ENCODE measurements around the gene BCL6.

DNA sequence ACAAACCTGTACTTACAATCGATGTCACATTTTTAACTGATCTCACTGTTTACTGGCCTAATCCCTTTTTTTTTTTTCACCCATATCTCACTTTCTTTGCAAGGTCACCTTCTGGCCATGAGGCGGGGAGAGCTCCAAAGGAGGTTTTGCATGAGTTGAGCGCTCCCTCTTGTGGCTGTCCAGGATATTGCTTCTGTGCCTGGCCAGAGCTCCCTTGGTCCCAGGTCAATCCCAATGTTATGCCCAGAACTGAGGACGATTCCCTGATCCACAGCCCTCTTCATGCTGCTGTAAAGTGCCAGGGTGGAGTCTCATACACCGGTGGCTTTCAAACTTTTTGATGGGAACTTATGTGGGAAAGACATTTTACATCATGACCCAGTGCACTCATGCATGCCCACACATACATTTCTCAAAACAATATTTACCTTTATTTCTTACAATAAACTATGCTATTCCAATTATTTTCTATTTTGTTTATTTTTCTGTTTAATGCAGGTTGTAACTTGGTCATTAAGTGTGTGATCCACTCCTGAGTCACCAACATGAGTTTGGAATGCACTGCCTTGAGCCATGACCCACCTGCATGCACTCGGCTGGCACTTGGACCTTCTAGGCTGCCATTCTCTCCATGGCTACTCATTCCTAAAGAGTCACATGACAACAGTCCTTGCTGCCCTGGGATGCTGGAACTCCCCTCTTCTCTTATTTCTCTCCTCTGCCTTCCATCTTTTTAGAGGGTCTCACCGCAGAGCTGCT lies 65.5 kb downstream of the BCL6 start:
- TF ChIP-seq, protein P1, sequence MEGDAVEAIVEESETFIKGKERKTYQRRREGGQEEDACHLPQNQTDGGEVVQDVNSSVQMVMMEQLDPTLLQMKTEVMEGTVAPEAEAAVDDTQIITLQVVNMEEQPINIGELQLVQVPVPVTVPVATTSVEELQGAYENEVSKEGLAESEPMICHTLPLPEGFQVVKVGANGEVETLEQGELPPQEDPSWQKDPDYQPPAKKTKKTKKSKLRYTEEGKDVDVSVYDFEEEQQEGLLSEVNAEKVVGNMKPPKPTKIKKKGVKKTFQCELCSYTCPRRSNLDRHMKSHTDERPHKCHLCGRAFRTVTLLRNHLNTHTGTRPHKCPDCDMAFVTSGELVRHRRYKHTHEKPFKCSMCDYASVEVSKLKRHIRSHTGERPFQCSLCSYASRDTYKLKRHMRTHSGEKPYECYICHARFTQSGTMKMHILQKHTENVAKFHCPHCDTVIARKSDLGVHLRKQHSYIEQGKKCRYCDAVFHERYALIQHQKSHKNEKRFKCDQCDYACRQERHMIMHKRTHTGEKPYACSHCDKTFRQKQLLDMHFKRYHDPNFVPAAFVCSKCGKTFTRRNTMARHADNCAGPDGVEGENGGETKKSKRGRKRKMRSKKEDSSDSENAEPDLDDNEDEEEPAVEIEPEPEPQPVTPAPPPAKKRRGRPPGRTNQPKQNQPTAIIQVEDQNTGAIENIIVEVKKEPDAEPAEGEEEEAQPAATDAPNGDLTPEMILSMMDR (IDR thresholded peaks at IDR 0.05; ENCODE audit: low read depth, low read length, poor library complexity, severe bottlenecking), result peak; percentile 94
- no peak for TF ChIP-seq EZH2phosphoT487 (IDR thresholded peaks at IDR 0.05; ENCODE audit: borderline replicate concordance, low read length)
